Neuronal stem cell (in vitro differentiated cells): Measurements from ENCODE around the gene IFITM10.

Source experiments
- DNase-seq: peaks from one replicate; pipeline ENCODE4 v3.0.0-alpha.2; 2013; ENCODE audit warnings: low spot score
- H2AFZ ChIP-seq: one replicate; pipeline ENCODE4 v1.6.1; 2013; ENCODE audit warnings: mild to moderate bottlenecking, low read length, inconsistent platforms
- H2AK5ac ChIP-seq: 2 replicates; pipeline ENCODE4 v1.6.1; 2013; ENCODE audit warnings: low read depth, mild to moderate bottlenecking, inconsistent platforms, low read length, moderate library complexity, mixed read lengths
- H2BK120ac ChIP-seq: 2 replicates; pipeline ENCODE4 v1.6.1; 2013; ENCODE audit warnings: low read depth, mild to moderate bottlenecking, inconsistent platforms, low read length, moderate library complexity, mixed read lengths
- H2BK12ac ChIP-seq: one replicate; pipeline ENCODE4 v1.6.1; 2013; ENCODE audit warnings: low read length, inconsistent platforms
- H2BK15ac ChIP-seq: 2 replicates; pipeline ENCODE4 v1.6.1; 2013; ENCODE audit warnings: mild to moderate bottlenecking, low read length, inconsistent platforms, mixed read lengths
- H2BK5ac ChIP-seq: one replicate; pipeline ENCODE4 v1.6.1; 2013; ENCODE audit warnings: inconsistent platforms, mild to moderate bottlenecking, low read length, moderate library complexity
- H3K14ac ChIP-seq: one replicate; pipeline ENCODE4 v1.6.1; 2013; ENCODE audit warnings: low read length, inconsistent platforms
- H3K18ac ChIP-seq: 2 replicates; pipeline ENCODE4 v1.6.1; 2013; ENCODE audit warnings: low read length, inconsistent platforms
- H3K23ac ChIP-seq: 2 replicates; pipeline ENCODE4 v1.6.1; 2013; ENCODE audit warnings: low read depth, mild to moderate bottlenecking, mixed read lengths, low read length, inconsistent platforms; ENCODE audit not compliant: poor library complexity
- H3K27ac ChIP-seq: replicated peaks from 3 replicates; pipeline ENCODE4 v1.5.1; 2013; ENCODE audit warnings: low read length, inconsistent platforms
- H3K27me3 ChIP-seq, 3 experiments: 2 replicates each; pipeline ENCODE4 v1.6.1; 2013; ENCODE audit warnings: low read length in 3 of 3, mild to moderate bottlenecking in 2 of 3, inconsistent platforms in 1 of 3, low read depth in 1 of 3, mixed read lengths in 1 of 3, moderate library complexity in 1 of 3; ENCODE audit not compliant: control insufficient read depth in 3 of 3, insufficient read depth in 3 of 3
- H3K36me3 ChIP-seq, 2 donors: replicated peaks in 1 of 2; 2 replicates each; pipeline ENCODE4 v1.6.1; 2013; ENCODE audit warnings: low read length in 2 of 2; ENCODE audit not compliant: control insufficient read depth in 2 of 2, insufficient read depth in 2 of 2
- H3K4ac ChIP-seq: 2 replicates; pipeline ENCODE4 v1.6.1; 2013; ENCODE audit warnings: inconsistent platforms, mild to moderate bottlenecking, low read length, moderate library complexity
- H3K4me1 ChIP-seq, 2 donors: 1 replicate in 1 of 2; 2 replicates in 1 of 2; pipeline ENCODE4 v1.6.1; 2013; ENCODE audit warnings: low read length in 2 of 2, low read depth in 1 of 2; ENCODE audit not compliant: control insufficient read depth in 2 of 2, insufficient read depth in 1 of 2
- H3K4me2 ChIP-seq: one replicate; pipeline ENCODE4 v1.6.1; 2013; ENCODE audit warnings: mild to moderate bottlenecking, low read length, inconsistent platforms; ENCODE audit not compliant: insufficient read depth, poor library complexity, severe bottlenecking
- H3K4me3 ChIP-seq, 2 donors: 2 replicates each; pipeline ENCODE4 v1.5.1; 2013; ENCODE audit warnings: low read length in 2 of 2, mild to moderate bottlenecking in 2 of 2, inconsistent platforms in 1 of 2, moderate library complexity in 1 of 2
- H3K79me1 ChIP-seq: one replicate; pipeline ENCODE4 v1.6.1; 2013; ENCODE audit warnings: low read depth, mild to moderate bottlenecking, inconsistent platforms, low read length, moderate library complexity
- H3K9ac ChIP-seq: one replicate; pipeline ENCODE4 v1.6.1; 2013; ENCODE audit warnings: mild to moderate bottlenecking, low read depth, low read length, inconsistent platforms; ENCODE audit not compliant: poor library complexity
- H3K9me3 ChIP-seq, 2 donors: replicated peaks in 1 of 2; 2 replicates each; pipeline versions ENCODE3 to v1.6.1; 2013; ENCODE audit warnings: low read length in 2 of 2, mild to moderate bottlenecking in 2 of 2, inconsistent platforms in 1 of 2, low read depth in 1 of 2, mixed read lengths in 1 of 2, moderate library complexity in 1 of 2; ENCODE audit not compliant: control insufficient read depth in 2 of 2, insufficient read depth in 1 of 2
- H4K8ac ChIP-seq: one replicate; pipeline ENCODE4 v1.6.1; 2013; ENCODE audit warnings: low read depth, mild to moderate bottlenecking, inconsistent platforms, low read length, moderate library complexity
- H4K91ac ChIP-seq: one replicate; pipeline ENCODE4 v1.6.1; 2013; ENCODE audit warnings: low read length, low read depth, mild to moderate bottlenecking, inconsistent platforms; ENCODE audit not compliant: poor library complexity
- WGBS, 2 donors: extraction: QIAGEN DNeasy Blood & Tissue Kit; methylation state at CpG; one replicate each; pipeline ENCODE4 v1.1.7; 2013; ENCODE audit warnings: missing lambda C conversion rate in 2 of 2, mixed read lengths in 1 of 2; ENCODE audit not compliant: insufficient read length in 2 of 2, insufficient replicate concordance in 1 of 2; ENCODE audit errors: extremely low coverage in 2 of 2; 5-methylcytosine and 5-hydroxymethylcytosine counted together

Gene IFITM10

DNA sequence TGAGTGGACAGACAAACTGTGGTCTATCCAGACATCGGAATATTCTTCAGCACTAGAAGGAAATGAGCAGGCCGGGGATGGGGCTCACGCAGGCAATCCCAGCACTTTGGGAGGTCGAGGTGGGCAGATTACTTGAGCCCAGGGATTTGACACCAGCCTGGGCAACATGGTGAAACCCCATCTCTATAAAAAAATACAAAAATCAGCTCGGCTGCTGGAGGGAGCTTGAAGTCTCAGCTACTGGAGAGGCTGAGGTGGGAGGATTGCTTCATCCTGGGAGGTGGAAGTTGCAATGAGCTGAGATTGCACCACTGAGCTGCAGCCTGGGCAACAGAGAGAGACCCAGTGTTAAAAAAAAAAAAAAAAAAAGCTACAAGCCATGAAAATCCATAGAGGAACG lies 21.3 kb upstream of the IFITM10 start:
- peaks cover 0 to 10% (median 0%) of the 10 kb centered on the region in 3 experiments for H3K27me3 ChIP-seq
- H3K18ac ChIP-seq = no peak overlapping the region
- no peak overlapping the region for H3K4ac ChIP-seq
- H3K4me1 ChIP-seq = peaks cover 10 to 11% of the 10 kb centered on the region in 2 donors
- no peak overlapping the region for H3K4me3 ChIP-seq
- no peak overlapping the region for H2AK5ac ChIP-seq
- no peaks in the 10 kb centered on the region for H3K79me1 ChIP-seq
- peaks cover 3 to 6% of the 10 kb centered on the region in 2 donors for H3K9me3 ChIP-seq
- no peak overlapping the region for H4K8ac ChIP-seq
- H2AFZ ChIP-seq = no peak overlapping the region
- no peak overlapping the region for H3K14ac ChIP-seq
- no peaks in the 10 kb centered on the region for H3K36me3 ChIP-seq
- no peak overlapping the region for H2BK12ac ChIP-seq
- no peak overlapping the region for H3K9ac ChIP-seq
- H3K27ac ChIP-seq = no peak overlapping the region
- H2BK120ac ChIP-seq = no peak overlapping the region
- no CpG with 5 or more reads among the region's 6 CpGs for WGBS, 2 donors
- no peak overlapping the region for H3K4me2 ChIP-seq
- H4K91ac ChIP-seq = no peak overlapping the region
- H2BK15ac ChIP-seq = no peak overlapping the region
- no peak for DNase-seq
- H2BK5ac ChIP-seq = no peak overlapping the region
- H3K23ac ChIP-seq = no peak overlapping the region

DNA sequence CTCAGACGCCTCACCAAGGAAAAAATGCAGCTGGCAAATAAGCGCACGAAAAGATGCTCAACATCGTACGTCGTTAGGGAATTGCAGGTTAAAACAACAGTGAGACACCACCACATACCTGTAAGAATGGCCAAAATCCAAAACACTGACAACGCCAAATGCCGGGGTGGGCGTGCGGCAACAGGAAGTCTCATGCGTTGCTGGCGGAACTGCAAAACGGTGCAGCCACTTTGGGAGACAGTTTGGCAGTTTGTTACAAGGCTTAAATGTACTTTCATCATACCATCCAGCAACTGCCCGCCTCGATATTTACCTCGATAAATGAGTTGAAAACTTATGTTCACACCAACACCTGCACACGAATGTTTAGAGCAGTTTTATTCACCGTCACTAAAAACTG lies 20.9 kb upstream of the IFITM10 start:
- H2BK5ac ChIP-seq = no peak overlapping the region
- no peak overlapping the region for H3K9ac ChIP-seq
- no peak overlapping the region for H3K14ac ChIP-seq
- H4K91ac ChIP-seq = no peak overlapping the region
- H3K4me2 ChIP-seq = no peak overlapping the region
- no peaks in the 10 kb centered on the region for H3K36me3 ChIP-seq
- H2AK5ac ChIP-seq = no peak overlapping the region
- DNase-seq = no peak
- no peak overlapping the region for H4K8ac ChIP-seq
- no peak overlapping the region for H3K27ac ChIP-seq
- H3K9me3 ChIP-seq = peaks cover 2 to 3% of the 10 kb centered on the region in 2 donors
- H3K27me3 ChIP-seq = peaks cover 0 to 11% (median 0%) of the 10 kb centered on the region in 3 experiments
- H3K23ac ChIP-seq = no peak overlapping the region
- H2BK120ac ChIP-seq = no peak overlapping the region
- H3K4ac ChIP-seq = no peak overlapping the region
- no peak overlapping the region for H2AFZ ChIP-seq
- no CpG with 5 or more reads among the region's 18 CpGs for WGBS, 2 donors
- H2BK12ac ChIP-seq = no peak overlapping the region
- H3K4me3 ChIP-seq = no peak overlapping the region
- H2BK15ac ChIP-seq = no peak overlapping the region
- peak overlapping the region; percentile 8 for H3K18ac ChIP-seq
- H3K4me1 ChIP-seq = peaks cover 10 to 11% of the 10 kb centered on the region in 2 donors
- no peaks in the 10 kb centered on the region for H3K79me1 ChIP-seq

DNA sequence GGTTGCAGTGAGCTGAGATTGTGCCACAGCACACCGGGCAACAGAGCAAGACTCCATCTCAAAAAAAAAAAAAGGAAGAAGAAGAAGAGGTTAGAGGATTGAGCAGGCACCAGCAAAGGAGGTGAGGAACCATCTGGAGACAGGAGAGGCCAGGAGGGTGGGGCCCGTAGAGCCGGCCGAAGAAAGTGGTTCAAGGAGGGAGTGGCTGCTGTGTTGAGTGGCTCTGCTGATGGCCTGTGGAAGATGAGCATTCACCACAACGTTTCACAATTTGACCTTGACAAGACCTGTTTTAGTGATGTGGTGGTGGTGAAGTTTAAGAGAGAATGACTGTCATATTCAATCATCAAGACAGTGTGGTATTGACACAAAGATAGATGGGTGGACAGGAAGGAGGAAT lies 20.1 kb upstream of the IFITM10 start:
- Histone ChIP-seq H3K79me1 (no peaks in the 10 kb centered on the region), H2BK5ac (no peak overlapping the region), H3K23ac (no peak overlapping the region), H3K4me2 (no peak overlapping the region), H3K18ac (no peak overlapping the region), H3K36me3 (no peaks in the 10 kb centered on the region), H3K9ac (no peak overlapping the region), H2BK15ac (no peak overlapping the region), H3K27me3 (peaks cover 0 to 11% (median 0%) of the 10 kb centered on the region in 3 experiments), H3K4ac (no peak overlapping the region), H2BK12ac (no peak overlapping the region), H3K4me3 (no peak overlapping the region), H2AFZ (no peak overlapping the region), H3K4me1 (peaks cover 10 to 11% of the 10 kb centered on the region in 2 donors), H4K91ac (no peak overlapping the region), H4K8ac (no peak overlapping the region), H2BK120ac (no peak overlapping the region), H3K27ac (no peak overlapping the region), H3K9me3 (peaks cover 2 to 3% of the 10 kb centered on the region in 2 donors), H2AK5ac (no peak overlapping the region), H3K14ac (no peak overlapping the region)
- no peak for DNase-seq
- WGBS, 2 donors = no CpG with 5 or more reads among the region's 5 CpGs

DNA sequence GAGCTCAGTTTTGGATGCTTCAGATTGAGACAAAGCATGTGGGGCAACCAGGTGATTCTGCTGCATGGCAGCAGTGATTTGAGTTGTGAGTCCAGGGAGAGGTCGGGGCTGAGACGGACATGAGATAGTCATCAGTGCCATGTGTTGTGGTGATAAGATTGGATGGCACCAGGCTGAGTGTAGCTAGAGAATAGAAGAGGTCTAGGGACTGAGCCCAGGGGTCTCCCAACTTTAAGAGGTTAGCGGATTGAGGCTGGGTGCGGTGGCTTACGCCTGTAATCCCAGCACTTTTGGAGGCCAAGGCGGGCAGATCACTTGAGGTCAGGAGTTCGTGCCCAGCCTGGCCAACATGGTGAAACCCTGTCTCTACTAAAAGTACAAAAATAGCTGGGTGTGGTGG lies 19.7 kb upstream of the IFITM10 start:
- DNase-seq = no peak
- WGBS, 2 donors = no CpG with 5 or more reads among the region's 7 CpGs
- no peaks in the 10 kb centered on the region for H3K79me1 ChIP-seq
- no peak overlapping the region for H3K9ac ChIP-seq
- H3K4me2 ChIP-seq = no peak overlapping the region
- H2AK5ac ChIP-seq = peak overlapping the region; percentile 42
- H3K9me3 ChIP-seq = peaks cover 2 to 3% of the 10 kb centered on the region in 2 donors
- no peak overlapping the region for H3K4me3 ChIP-seq
- no peak overlapping the region for H4K91ac ChIP-seq
- no peak overlapping the region for H2AFZ ChIP-seq
- no peak overlapping the region for H3K14ac ChIP-seq
- no peak overlapping the region for H2BK5ac ChIP-seq
- H3K23ac ChIP-seq = no peak overlapping the region
- H3K36me3 ChIP-seq = no peaks in the 10 kb centered on the region
- H3K27ac ChIP-seq = no peak overlapping the region
- H2BK12ac ChIP-seq = no peak overlapping the region
- H2BK15ac ChIP-seq = peak overlapping the region; percentile 72
- H3K27me3 ChIP-seq = peaks cover 0 to 11% (median 0%) of the 10 kb centered on the region in 3 experiments
- H4K8ac ChIP-seq = no peak overlapping the region
- no peak overlapping the region for H3K18ac ChIP-seq
- H3K4me1 ChIP-seq = peaks cover 10 to 11% of the 10 kb centered on the region in 2 donors
- no peak overlapping the region for H3K4ac ChIP-seq
- peak overlapping the region; percentile 52 for H2BK120ac ChIP-seq
